VCaP (cell line): Measurements from ENCODE around the gene TSPAN4.

Experiments
- H3K27ac ChIP-seq: fragments of 450-650 bp; 2 replicates; pipeline ENCODE4 v1.5.1; 2017
- TF ChIP-seq, protein P1 (sequence below): fragments of 450-650 bp; conservative IDR thresholded peaks from 2 replicates; pipeline ENCODE4 v1.5.1; 2017; ENCODE audit warnings: mild to moderate bottlenecking, moderate library complexity

Gene TSPAN4

DNA sequence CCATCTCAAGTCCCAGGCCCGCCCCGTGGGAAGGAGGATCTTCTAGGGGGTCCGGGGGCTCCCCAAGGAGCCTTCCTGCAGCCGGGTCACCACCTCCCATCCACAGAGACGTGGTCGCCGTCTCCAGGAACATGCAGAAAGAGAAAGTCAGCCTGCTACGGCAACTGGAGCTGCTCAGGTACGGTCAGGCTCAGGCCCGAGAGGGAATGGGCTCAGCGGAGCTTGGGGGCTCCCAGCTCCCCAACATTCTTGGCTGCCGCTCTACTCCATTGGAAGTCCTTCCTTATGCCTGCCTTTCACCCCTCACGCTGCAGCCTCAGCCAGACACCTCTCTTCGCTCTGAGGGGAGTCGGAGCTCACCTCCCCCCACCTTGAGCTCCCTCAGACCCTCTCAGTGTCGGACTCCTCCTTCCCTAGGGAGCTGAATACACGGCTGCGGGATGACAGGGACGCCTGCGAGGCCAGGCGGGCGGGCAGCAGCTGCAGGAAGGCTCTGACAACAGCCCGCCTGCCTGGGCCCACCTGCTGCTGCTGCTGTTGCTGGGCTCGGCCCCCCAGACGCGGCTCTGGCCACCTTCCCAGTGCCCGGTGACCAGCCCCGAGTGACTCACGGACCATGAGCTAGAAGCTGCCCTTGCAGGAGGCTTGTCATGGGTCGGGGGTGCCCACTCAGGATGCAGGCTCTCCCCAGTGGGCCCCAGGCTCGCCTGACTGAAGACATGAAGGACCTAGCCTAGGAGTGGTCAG, 11.4 kb upstream of the TSPAN4 start:
- TF ChIP-seq, protein P1, sequence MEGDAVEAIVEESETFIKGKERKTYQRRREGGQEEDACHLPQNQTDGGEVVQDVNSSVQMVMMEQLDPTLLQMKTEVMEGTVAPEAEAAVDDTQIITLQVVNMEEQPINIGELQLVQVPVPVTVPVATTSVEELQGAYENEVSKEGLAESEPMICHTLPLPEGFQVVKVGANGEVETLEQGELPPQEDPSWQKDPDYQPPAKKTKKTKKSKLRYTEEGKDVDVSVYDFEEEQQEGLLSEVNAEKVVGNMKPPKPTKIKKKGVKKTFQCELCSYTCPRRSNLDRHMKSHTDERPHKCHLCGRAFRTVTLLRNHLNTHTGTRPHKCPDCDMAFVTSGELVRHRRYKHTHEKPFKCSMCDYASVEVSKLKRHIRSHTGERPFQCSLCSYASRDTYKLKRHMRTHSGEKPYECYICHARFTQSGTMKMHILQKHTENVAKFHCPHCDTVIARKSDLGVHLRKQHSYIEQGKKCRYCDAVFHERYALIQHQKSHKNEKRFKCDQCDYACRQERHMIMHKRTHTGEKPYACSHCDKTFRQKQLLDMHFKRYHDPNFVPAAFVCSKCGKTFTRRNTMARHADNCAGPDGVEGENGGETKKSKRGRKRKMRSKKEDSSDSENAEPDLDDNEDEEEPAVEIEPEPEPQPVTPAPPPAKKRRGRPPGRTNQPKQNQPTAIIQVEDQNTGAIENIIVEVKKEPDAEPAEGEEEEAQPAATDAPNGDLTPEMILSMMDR, result no peak
- H3K27ac ChIP-seq, result peak overlapping the region; percentile 83

DNA sequence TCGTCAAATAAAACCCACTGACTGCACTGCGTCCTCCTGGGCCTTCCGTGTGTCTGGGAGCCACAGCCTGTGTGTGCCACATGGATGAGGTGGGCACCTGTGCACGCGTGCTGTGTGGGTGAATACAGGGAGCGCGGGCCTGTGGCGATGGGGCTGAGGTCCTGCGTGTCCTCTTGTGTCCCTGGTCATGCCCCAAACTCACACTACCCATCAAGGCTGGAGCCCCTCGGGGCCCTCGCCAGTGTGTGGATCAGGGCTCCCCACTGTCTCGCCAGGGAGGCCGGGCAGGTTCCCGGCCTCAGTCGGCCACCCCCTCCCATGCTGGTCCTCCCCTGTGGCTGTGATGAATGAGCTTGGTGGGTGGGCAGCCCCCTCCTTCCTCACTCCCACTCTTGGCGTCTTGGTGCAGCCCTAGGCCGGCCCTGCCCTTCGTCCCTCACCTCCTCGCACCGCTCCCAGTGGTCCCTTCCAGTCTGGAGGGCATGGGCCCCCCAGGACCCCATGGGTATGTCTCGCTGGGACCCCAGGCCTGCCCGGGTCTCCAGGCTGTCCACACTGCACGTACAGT, 10.6 kb upstream of the TSPAN4 start:
- peak overlapping the region; percentile 83 for H3K27ac ChIP-seq
- TF ChIP-seq, protein P1, result no peak

DNA sequence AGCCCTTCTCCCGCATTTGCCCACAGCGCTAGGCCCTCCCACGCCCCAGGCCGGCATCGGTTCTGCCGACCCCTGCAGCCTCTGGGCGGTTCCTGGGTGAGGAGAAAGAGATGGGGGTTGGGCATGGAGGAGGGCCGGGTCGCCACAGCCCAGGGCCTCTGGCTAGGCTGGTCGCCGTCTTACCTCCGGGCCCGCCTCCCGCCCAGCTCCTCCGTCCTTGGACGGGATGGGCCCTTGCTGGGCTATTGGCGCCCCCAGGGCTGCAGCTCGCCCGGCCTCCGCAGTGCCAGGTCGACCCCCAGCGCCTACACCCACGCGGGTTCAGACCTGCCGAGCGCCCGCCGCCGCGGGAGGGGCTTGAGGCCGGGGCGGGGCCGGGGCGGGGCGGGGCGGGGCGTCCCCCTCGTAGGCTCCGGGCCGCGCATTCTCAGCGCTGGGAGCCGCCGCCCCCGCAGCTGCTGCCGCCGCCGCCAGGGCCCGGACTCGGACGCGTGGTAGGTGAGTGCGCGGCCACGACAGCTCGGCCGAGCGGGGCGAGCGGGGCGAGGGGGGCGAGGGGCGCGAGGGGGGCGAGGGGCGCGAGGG, 10.0 kb upstream of the TSPAN4 start, which contains the start of gene CD151:
Gene CD151 (plus strand): TSS at position 424 of the 585 bp plus-strand sequence. CDS start 3,118 bp downstream, outside the sequence.
- TF ChIP-seq, protein P1, result no peak
- peak within 1 kb of the TSS; percentile 83 for H3K27ac ChIP-seq

DNA sequence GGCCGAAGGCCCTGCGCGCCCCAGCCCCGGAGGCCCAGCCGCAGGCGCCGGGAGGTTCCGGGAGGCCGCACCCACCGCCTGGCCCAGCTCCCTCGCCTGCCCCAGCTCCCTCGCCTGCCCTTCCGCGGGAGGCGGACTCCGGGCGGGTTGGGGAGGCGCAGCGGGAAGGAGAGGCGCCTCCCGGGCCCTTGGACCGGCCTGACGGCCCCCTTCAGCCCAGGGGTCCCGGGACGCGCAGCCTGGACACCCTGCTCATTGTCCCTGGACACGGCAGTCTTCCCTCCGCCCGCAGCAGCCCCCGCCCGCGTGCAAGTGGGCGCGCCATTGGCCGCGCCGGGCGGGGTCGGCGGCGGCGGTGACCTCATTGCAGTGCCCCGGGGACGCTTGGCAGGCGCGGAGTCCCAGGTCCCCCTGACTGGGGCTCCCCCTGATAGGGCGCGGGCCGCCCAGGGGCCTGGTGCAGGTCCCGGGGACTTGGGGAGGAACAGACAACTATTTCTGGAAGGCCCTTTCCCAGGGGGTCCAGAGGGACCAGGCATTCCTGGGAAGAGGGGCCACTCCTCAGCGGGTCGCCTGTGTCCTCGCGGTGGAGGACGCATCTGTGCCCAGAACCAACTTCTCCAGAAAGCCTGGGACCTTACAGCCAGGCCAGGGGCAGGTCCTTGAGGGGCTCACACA, 9.4 kb upstream of the TSPAN4 start:
- TF ChIP-seq, protein P1, result no peak
- peak overlapping the region; percentile 83 for H3K27ac ChIP-seq

DNA sequence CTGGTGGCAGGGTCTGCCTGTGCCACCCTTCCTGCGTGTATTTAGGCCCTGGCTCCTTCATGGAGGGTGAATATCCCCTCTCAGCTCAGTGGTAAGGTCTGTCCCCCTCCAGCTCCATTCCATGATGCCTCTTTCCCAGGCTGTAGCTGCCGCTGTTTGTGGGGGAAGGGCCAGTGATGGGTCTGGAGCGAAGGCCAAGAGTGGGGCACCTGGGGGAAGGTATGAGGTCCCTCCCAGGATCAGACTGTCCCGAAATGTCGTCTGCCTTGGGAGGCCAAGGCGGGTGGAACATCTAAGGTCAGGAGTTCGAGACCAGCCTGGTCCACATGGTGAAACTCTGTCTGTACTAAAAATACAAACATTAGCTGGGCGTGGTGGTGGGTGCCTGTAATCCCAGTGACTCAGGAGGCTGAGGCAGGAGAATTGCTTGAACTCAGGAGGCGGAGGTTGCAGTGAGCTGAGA, 8.8 kb upstream of the TSPAN4 start:
- H3K27ac ChIP-seq, result peak overlapping the region; percentile 83
- TF ChIP-seq, protein P1, result no peak

DNA sequence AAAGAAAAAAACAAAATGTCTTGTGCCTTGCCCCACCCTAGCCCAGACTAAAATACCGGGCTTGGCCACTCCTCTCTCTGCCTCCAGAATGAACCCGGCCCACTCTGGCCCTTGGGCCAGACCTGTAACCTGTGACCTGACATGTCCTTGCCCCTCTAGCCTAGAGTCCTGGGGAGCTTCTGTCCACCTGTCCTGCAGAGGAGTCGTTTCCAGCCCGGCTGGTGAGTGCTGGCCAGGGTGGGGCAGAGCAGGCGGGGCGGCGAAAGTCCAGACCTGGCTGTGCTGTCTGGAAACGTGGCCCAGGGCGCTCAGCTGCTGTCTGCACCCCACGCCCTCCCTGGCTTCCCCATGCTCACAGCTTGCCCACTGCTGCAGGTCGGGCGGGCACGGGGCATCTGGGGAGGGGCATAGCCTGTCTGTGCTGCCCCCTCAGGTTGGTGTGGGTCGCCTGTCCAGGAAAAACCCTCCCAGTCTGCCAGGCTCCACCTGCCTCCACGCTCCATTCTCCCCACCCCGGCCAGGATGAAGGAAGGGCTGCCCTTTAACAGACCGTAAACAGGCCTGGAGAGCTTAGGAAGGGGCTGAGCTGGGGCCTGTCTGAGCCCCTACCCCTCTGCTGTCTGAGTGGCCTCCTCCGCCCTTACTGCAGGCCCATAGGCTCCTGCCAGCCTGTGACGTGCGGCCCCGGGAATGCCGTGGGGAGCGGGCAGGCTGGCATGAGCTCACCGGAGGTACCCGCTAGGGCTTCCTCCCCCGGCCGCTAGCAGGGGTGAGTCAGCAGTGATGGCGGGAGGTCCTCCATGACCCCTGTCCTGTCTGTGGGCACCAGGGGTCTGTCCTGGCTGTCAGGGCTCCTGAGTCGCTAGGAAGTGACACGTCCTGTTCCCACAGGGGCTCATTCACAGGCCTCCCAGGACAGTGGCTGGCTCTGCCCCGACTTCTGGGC, 8.0 kb upstream of the TSPAN4 start:
- H3K27ac ChIP-seq, result peak overlapping the region; percentile 83
- TF ChIP-seq, protein P1, result no peak
